Astrocyte (in vitro differentiated cells and primary cell): ENCODE data around the gene DTWD2. TPM values are rescaled to one million over a fixed set of nuclear protein-coding genes. Genes with fewer than 3 reads are reported as not detected.
A peak's percentile ranks its signal among the peaks of the same experiment; 100 is the strongest.
"Not testable (repeated sequence)": the region's sequence is repeated elsewhere in the genome, so short reads cannot be mapped to it uniquely, and the experiment has no call there.

Source experiments
- DNase-seq: peaks from one replicate; pipeline ENCODE4 v3.0.0-alpha.2; 2010; ENCODE audit warnings: low read depth
- FAIRE-seq: peaks from 2 replicates; lab custom pipeline; 2011; peaks lifted over from hg19 to GRCh38; lab: Jason Lieb, UNC
- H2AFZ ChIP-seq: 2 replicates; pipeline ENCODE4 v1.6.0; 2012; ENCODE audit warnings: low read depth, low read length, inconsistent platforms
- H3K27ac ChIP-seq: 2 replicates; pipeline ENCODE4 v1.5.1; 2011; ENCODE audit warnings: low read depth, low read length, inconsistent platforms
- H3K27me3 ChIP-seq: 2 replicates; pipeline ENCODE4 v1.6.0; 2011; ENCODE audit warnings: low read length, inconsistent platforms; ENCODE audit not compliant: insufficient read depth
- H3K36me3 ChIP-seq: 2 replicates; pipeline ENCODE4 v1.5.1; 2011; ENCODE audit warnings: low read length, inconsistent platforms; ENCODE audit not compliant: insufficient read depth
- H3K4me1 ChIP-seq: 2 replicates; pipeline ENCODE4 v1.5.1; 2011; ENCODE audit warnings: low read length, inconsistent platforms; ENCODE audit not compliant: insufficient read depth
- H3K4me2 ChIP-seq: 2 replicates; pipeline ENCODE4 v1.6.0; 2012; ENCODE audit warnings: low read length, inconsistent platforms
- H3K4me3 ChIP-seq: 2 replicates; pipeline ENCODE4 v1.5.1; 2011; ENCODE audit warnings: low read depth, mild to moderate bottlenecking, low read length, inconsistent platforms; ENCODE audit not compliant: insufficient read depth
- H3K79me2 ChIP-seq: 2 replicates; pipeline ENCODE4 v1.6.0; 2012; ENCODE audit warnings: mild to moderate bottlenecking, low read length, inconsistent platforms; ENCODE audit not compliant: insufficient read depth
- H3K9ac ChIP-seq: 2 replicates; pipeline ENCODE4 v1.6.0; 2012; ENCODE audit warnings: mild to moderate bottlenecking, low read length, inconsistent platforms
- H3K9me3 ChIP-seq: 2 replicates; pipeline ENCODE4 v1.5.1; 2012; ENCODE audit warnings: low read depth, mild to moderate bottlenecking, low read length, inconsistent platforms; ENCODE audit not compliant: insufficient read depth
- H4K20me1 ChIP-seq: 2 replicates; pipeline ENCODE4 v1.6.0; 2012; ENCODE audit warnings: low read length, inconsistent platforms; ENCODE audit not compliant: insufficient read depth
- H3K27ac Mint-ChIP-seq: one replicate; pipeline ENCODE4 v1.8.0; 2021; ENCODE audit warnings: mild to moderate bottlenecking, mixed read lengths; ENCODE audit not compliant: unreplicated experiment
- H3K27me3 Mint-ChIP-seq: one replicate; pipeline ENCODE4 v1.8.0; 2021; ENCODE audit warnings: low read depth, mixed read lengths; ENCODE audit not compliant: unreplicated experiment
- H3K36me3 Mint-ChIP-seq: one replicate; pipeline ENCODE4 v1.8.0; 2021; ENCODE audit warnings: low read depth, mixed read lengths; ENCODE audit not compliant: unreplicated experiment
- H3K4me1 Mint-ChIP-seq: one replicate; pipeline ENCODE4 v1.8.0; 2021; ENCODE audit warnings: low read depth, mixed read lengths; ENCODE audit not compliant: unreplicated experiment
- H3K4me3 Mint-ChIP-seq: one replicate; pipeline ENCODE4 v1.8.0; 2021; ENCODE audit warnings: mild to moderate bottlenecking, moderate library complexity, mixed read lengths; ENCODE audit not compliant: unreplicated experiment
- H3K9me3 Mint-ChIP-seq: one replicate; pipeline ENCODE4 v1.8.0; 2021; ENCODE audit warnings: mild to moderate bottlenecking, mixed read lengths; ENCODE audit not compliant: unreplicated experiment
- EZH2 ChIP-seq: IDR thresholded peaks from 2 replicates; pipeline ENCODE4 v1.6.1; 2012; ENCODE audit warnings: mild to moderate bottlenecking, low read length, inconsistent platforms; ENCODE audit not compliant: insufficient read depth
- total RNA-seq: library from RNA; stranded (reverse); gene quantifications from 2 replicates; pipeline ENCODE4 v1.2.1, GENCODE V29; 2021
- TF ChIP-seq, protein P1 (sequence below): IDR thresholded peaks from 2 replicates; pipeline ENCODE4 v1.5.1; 2011; ENCODE audit warnings: low read depth, mild to moderate bottlenecking, inconsistent platforms, low read length, moderate library complexity; ENCODE audit not compliant: insufficient read depth

The DTWD2 gene
- total RNA-seq, 1 donor from 2014 or later: 4.9 TPM

DNA sequence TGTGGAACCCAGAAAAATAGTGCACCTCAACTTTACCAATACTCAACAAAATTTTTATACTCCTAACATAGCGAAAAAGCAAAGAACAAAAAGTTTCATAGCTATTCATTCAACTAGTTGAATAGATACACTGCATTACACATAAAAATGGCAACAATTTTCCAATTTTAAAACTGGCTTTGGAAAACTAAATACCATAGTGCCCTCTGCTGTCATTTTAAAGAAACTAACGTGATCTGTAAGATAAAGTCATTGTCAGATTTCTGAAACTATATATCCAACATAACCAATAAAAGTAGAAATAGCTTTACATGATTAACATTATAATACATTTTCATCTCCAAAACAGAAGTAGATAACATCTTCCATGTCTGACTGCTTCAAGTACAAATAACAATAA, 31.6 kb downstream of the DTWD2 start:
- H3K27ac ChIP-seq: no peak overlapping the region
- no peaks in the 10 kb centered on the region for H3K9me3 ChIP-seq
- no peaks in the 10 kb centered on the region for H4K20me1 ChIP-seq
- peaks cover 14% of the 10 kb centered on the region for H3K4me1 Mint-ChIP-seq
- H2AFZ ChIP-seq: no peak overlapping the region
- H3K27ac Mint-ChIP-seq: no peak overlapping the region
- no peak overlapping the region for H3K9ac ChIP-seq
- no peaks in the 10 kb centered on the region for H3K79me2 ChIP-seq
- no peak for FAIRE-seq
- H3K4me3 Mint-ChIP-seq: no peak overlapping the region
- H3K36me3 ChIP-seq: no peaks in the 10 kb centered on the region
- TF ChIP-seq, protein P1, sequence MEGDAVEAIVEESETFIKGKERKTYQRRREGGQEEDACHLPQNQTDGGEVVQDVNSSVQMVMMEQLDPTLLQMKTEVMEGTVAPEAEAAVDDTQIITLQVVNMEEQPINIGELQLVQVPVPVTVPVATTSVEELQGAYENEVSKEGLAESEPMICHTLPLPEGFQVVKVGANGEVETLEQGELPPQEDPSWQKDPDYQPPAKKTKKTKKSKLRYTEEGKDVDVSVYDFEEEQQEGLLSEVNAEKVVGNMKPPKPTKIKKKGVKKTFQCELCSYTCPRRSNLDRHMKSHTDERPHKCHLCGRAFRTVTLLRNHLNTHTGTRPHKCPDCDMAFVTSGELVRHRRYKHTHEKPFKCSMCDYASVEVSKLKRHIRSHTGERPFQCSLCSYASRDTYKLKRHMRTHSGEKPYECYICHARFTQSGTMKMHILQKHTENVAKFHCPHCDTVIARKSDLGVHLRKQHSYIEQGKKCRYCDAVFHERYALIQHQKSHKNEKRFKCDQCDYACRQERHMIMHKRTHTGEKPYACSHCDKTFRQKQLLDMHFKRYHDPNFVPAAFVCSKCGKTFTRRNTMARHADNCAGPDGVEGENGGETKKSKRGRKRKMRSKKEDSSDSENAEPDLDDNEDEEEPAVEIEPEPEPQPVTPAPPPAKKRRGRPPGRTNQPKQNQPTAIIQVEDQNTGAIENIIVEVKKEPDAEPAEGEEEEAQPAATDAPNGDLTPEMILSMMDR: peak; percentile 21
- no peak for TF ChIP-seq EZH2
- H3K4me2 ChIP-seq: no peak overlapping the region
- H3K4me3 ChIP-seq: no peak overlapping the region
- peaks cover 4% of the 10 kb centered on the region for H3K9me3 Mint-ChIP-seq
- no peaks in the 10 kb centered on the region for H3K4me1 ChIP-seq
- H3K36me3 Mint-ChIP-seq: no peaks in the 10 kb centered on the region
- H3K27me3 ChIP-seq: no peaks in the 10 kb centered on the region
- no peak for DNase-seq
- no peaks in the 10 kb centered on the region for H3K27me3 Mint-ChIP-seq

DNA sequence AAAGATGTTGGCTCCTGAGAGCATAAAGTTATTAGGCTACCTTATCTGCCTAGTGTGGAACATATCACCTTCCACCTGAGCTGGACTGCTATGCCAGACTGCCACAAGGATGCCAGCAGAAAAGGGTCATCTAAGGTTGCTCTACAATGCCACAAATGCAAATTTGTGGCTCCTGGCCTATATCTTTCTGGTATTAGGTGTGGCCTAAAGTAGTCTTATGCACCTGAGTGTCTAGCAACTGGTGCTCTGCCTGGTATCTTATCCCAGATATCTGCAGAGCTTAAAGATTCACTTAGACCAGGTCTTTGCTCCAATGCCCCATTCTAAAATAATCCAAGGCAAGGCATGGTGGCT, 34.7 kb downstream of the DTWD2 start:
- H3K27me3 Mint-ChIP-seq: no peaks in the 10 kb centered on the region
- no peak overlapping the region for H3K4me3 ChIP-seq
- FAIRE-seq: no peak

DNA sequence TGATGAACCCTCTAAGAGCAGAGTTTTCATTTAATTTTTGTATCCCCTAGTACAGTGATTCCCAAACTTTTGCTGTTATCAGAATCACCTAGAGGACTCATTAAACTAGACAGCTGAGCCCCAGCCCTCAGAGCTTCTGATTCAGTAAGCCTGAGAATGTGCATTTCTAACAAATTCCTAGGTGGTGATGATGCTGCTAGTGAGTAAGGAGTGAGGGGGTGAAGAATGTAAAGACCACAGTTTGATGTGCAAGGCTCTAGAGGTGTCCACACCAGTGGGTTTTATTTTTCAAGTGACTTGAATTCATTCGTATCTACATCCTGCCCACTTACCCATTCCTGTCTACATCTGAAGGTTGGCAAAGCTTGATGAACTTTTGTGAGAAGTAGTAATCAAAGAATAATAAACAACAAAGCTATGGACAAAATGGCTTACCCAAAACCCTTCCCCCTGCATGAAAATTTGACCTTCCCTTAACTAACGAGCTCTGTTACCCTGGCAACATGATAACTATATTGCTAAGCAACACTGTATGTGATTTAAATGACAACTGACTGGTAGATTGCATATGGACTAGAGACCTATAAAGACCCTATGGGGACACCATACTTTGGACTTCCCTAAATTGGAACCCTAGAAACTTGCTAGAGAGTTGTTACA, 35.2 kb downstream of the DTWD2 start:
- no peak overlapping the region for H3K4me2 ChIP-seq
- H3K4me1 ChIP-seq: no peaks in the 10 kb centered on the region
- H3K36me3 ChIP-seq: no peaks in the 10 kb centered on the region
- no peak for FAIRE-seq
- no peaks in the 10 kb centered on the region for H3K36me3 Mint-ChIP-seq
- peak; percentile 24 for DNase-seq
- no peaks in the 10 kb centered on the region for H3K9me3 ChIP-seq
- no peak overlapping the region for H2AFZ ChIP-seq
- H3K27ac ChIP-seq: no peak overlapping the region
- peaks cover 26% of the 10 kb centered on the region for H3K4me1 Mint-ChIP-seq
- peaks cover 3% of the 10 kb centered on the region for H3K9me3 Mint-ChIP-seq
- H3K9ac ChIP-seq: no peak overlapping the region
- H3K27me3 Mint-ChIP-seq: no peaks in the 10 kb centered on the region
- H3K4me3 ChIP-seq: no peak overlapping the region
- no peak for TF ChIP-seq EZH2
- TF ChIP-seq, protein P1: no peak
- no peak overlapping the region for H3K4me3 Mint-ChIP-seq
- H4K20me1 ChIP-seq: no peaks in the 10 kb centered on the region
- H3K27ac Mint-ChIP-seq: no peak overlapping the region
- no peaks in the 10 kb centered on the region for H3K27me3 ChIP-seq
- H3K79me2 ChIP-seq: no peaks in the 10 kb centered on the region

More for the DNA sequence above, 34.7 kb downstream of the DTWD2 start:
- Histone ChIP-seq H3K4me2 (no peak overlapping the region), H3K27ac (no peak overlapping the region), H3K4me1 (no peaks in the 10 kb centered on the region), H3K9me3 (no peaks in the 10 kb centered on the region), H3K9ac (no peak overlapping the region), H4K20me1 (no peaks in the 10 kb centered on the region), H3K79me2 (no peaks in the 10 kb centered on the region), H3K36me3 (no peaks in the 10 kb centered on the region), H2AFZ (no peak overlapping the region), H3K27me3 (no peaks in the 10 kb centered on the region)
- TF ChIP-seq, protein P1: no peak
- no peak for TF ChIP-seq EZH2
- Mint-ChIP-seq H3K36me3 (no peaks in the 10 kb centered on the region), H3K27ac (no peak overlapping the region), H3K4me3 (no peak overlapping the region), H3K4me1 (peaks cover 26% of the 10 kb centered on the region), H3K9me3 (peaks cover 3% of the 10 kb centered on the region)
- DNase-seq: no peak

DNA sequence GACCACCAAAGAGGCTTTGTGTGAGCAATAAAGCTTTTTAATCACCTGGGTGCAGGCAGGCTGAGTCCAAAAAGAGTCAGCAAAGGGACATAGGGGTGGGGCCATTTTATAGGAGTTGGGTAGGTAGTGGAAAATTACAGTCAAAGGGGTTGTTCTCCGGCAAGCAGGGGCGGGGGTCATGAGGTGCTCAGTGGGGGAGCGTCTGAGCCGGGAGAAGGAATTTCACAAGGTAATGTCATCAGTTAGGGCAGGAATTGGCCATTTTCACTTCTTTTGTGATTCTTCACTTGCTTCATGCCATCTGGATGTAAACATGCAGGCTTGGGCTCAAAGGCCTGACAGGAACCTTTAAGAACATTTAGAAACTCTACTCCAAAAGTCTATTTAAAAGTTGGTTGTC, 36.0 kb downstream of the DTWD2 start:
- not testable (repeated sequence) for H3K4me1 ChIP-seq, H3K4me3 ChIP-seq, H4K20me1 ChIP-seq, FAIRE-seq, H3K27me3 Mint-ChIP-seq, H3K9me3 ChIP-seq, H3K79me2 ChIP-seq, H3K4me3 Mint-ChIP-seq, H3K4me2 ChIP-seq, H3K27ac ChIP-seq, H3K36me3 Mint-ChIP-seq, H3K9me3 Mint-ChIP-seq, H2AFZ ChIP-seq, DNase-seq, H3K9ac ChIP-seq, H3K36me3 ChIP-seq, H3K27me3 ChIP-seq
- Mint-ChIP-seq H3K27ac (peak overlapping the region; percentile 59), H3K4me1 (peaks cover 26% of the 10 kb centered on the region)
